HEK293 (cell line): Measurements from ENCODE around the gene AQR.
"Not testable (repeated sequence)": the region's sequence is repeated elsewhere in the genome, so short reads cannot be mapped to it uniquely, and the experiment has no call there.

Experiments used
- CTCF ChIA-PET: fragments of 350-600 bp; formaldehyde crosslinking; extraction: SDS; loops from one replicate; lab custom pipeline; 2021; ENCODE audit warnings: antibody characterized with exemption; lab: Yijun Ruan, JAX
- POLR2A ChIA-PET: fragments of 300-600 bp; formaldehyde crosslinking; extraction: SDS; loops from one replicate; lab custom pipeline; 2020; ENCODE audit warnings: antibody characterized with exemption, inconsistent platforms; lab: Yijun Ruan, JAX
- H3K27ac ChIP-seq: fragments of 200-500 bp; sonication (Bioruptor generic); 2 replicates; pipeline ENCODE4 v1.5.1; 2014; ENCODE audit warnings: low read depth, low read length, control low read depth, inconsistent platforms; ENCODE audit errors: extremely low read depth
- H3K36me3 ChIP-seq, 2 experiments: fragments of 200-500 bp in 1 of 2; sonication (Bioruptor generic) in 1 of 2; 1 replicate in 1 of 2; 2 replicates in 1 of 2; pipeline ENCODE4 v1.5.1; 2014 to 2017; ENCODE audit warnings: inconsistent platforms in 2 of 2, low read length in 2 of 2; ENCODE audit not compliant: control insufficient read depth in 2 of 2, insufficient read depth in 1 of 2
- H3K4me1 ChIP-seq: fragments of 200-500 bp; sonication (Bioruptor generic); 2 replicates; pipeline ENCODE4 v1.5.1; 2014; ENCODE audit warnings: mild to moderate bottlenecking, low read length, inconsistent platforms; ENCODE audit not compliant: control insufficient read depth, insufficient read depth
- H3K4me3 ChIP-seq: 2 replicates; pipeline ENCODE4 v1.5.1; 2011; ENCODE audit warnings: low read depth, mild to moderate bottlenecking, control low read depth, low read length, moderate library complexity
- H3K9me3 ChIP-seq: fragments of 200-500 bp; sonication (Bioruptor generic); 2 replicates; pipeline ENCODE4 v1.5.1; 2014; ENCODE audit warnings: low read depth, low read length, inconsistent platforms; ENCODE audit not compliant: control insufficient read depth, insufficient read depth
- AEBP2 ChIP-seq: fragments of 450-650 bp; formaldehyde crosslinking; IDR thresholded peaks from 2 replicates; pipeline ENCODE4 v1.5.1; 2016; ENCODE audit warnings: missing biosample characterization, missing genetic modification characterization, borderline replicate concordance
- BCL11B ChIP-seq: fragments of 450-650 bp; formaldehyde crosslinking; IDR thresholded peaks from 2 replicates; pipeline ENCODE4 v1.5.1; 2016; ENCODE audit warnings: low read depth, missing biosample characterization, missing genetic modification characterization
- PRDM2 ChIP-seq: fragments of 450-650 bp; formaldehyde crosslinking; IDR thresholded peaks from 2 replicates; pipeline ENCODE4 v1.5.1; 2016; ENCODE audit warnings: missing biosample characterization, missing genetic modification characterization, borderline replicate concordance
- ZBTB26 ChIP-seq: fragments of 450-650 bp; formaldehyde crosslinking; optimal IDR thresholded peaks from 2 replicates; pipeline ENCODE3; 2016; ENCODE audit warnings: missing biosample characterization, mild to moderate bottlenecking, missing genetic modification characterization
- ZNF202 ChIP-seq: fragments of 450-650 bp; formaldehyde crosslinking; IDR thresholded peaks from 2 replicates; pipeline ENCODE4 v1.5.1; 2016; ENCODE audit warnings: missing biosample characterization, missing genetic modification characterization, borderline replicate concordance
- ZNF24 ChIP-seq: fragments of 450-650 bp; formaldehyde crosslinking; IDR thresholded peaks from 2 replicates; pipeline ENCODE4 v1.5.1; 2016; ENCODE audit warnings: missing biosample characterization, missing genetic modification characterization
- ZNF433 ChIP-seq: fragments of 450-650 bp; formaldehyde crosslinking; IDR thresholded peaks from 2 replicates; pipeline ENCODE4 v1.5.1; 2016; ENCODE audit warnings: missing biosample characterization, missing genetic modification characterization, low read depth
- ZNF548 ChIP-seq: fragments of 450-650 bp; formaldehyde crosslinking; IDR thresholded peaks from 2 replicates; pipeline ENCODE4 v1.5.1; 2016; ENCODE audit warnings: missing biosample characterization, missing genetic modification characterization
- ZNF645 ChIP-seq: fragments of 450-650 bp; formaldehyde crosslinking; IDR thresholded peaks from 2 replicates; pipeline ENCODE4; 2016; ENCODE audit warnings: missing biosample characterization, missing genetic modification characterization
- ZNF660 ChIP-seq: fragments of 450-650 bp; IDR thresholded peaks from 2 replicates; pipeline ENCODE4 v1.5.1; 2018; ENCODE audit warnings: missing biosample characterization, mild to moderate bottlenecking, missing genetic modification characterization
- ZNF707 ChIP-seq: fragments of 450-650 bp; formaldehyde crosslinking; IDR thresholded peaks from 2 replicates; pipeline ENCODE4 v1.5.1; 2016; ENCODE audit warnings: missing biosample characterization, missing genetic modification characterization
- ZNF776 ChIP-seq: fragments of 450-650 bp; formaldehyde crosslinking; IDR thresholded peaks from 2 replicates; pipeline ENCODE4 v1.5.0; 2017; ENCODE audit warnings: missing biosample characterization, missing genetic modification characterization, borderline replicate concordance

Gene AQR

GRCh38 chr15:34815836-34816235 is 153.7 kb downstream of the AQR start (continued):
- TF ChIP-seq AEBP2 (tag by site-specific recombination): no peak
- TF ChIP-seq BCL11B (tag by site-specific recombination): no peak
- no peak for TF ChIP-seq ZNF776
- TF ChIP-seq, all 188 proteins: peak for 0

GRCh38 chr15:34813446-34814190 is 155.9 kb downstream of the AQR start:
- Histone ChIP-seq H3K36me3 (no peaks in the 10 kb centered on the region), H3K9me3 (no peaks in the 10 kb centered on the region), H3K27ac (no peak overlapping the region), H3K4me1 (no peaks in the 10 kb centered on the region), H3K4me3 (no peak overlapping the region)
- TF ChIP-seq PRDM2 (tag by site-specific recombination) (no peak), ZNF645 (tag by site-specific recombination) (no peak), ZNF433 (tag by site-specific recombination) (no peak), ZNF202 (tag by site-specific recombination) (no peak), ZNF707 (no peak), ZNF24 (tag by site-specific recombination) (no peak), ZNF548 (tag by site-specific recombination) (no peak), ZBTB26 (tag by site-specific recombination) (no peak), ZNF660 (tag by site-specific recombination) (no peak)
- CTCF ChIA-PET: no interaction called here
- POLR2A ChIA-PET: no interaction called here

GRCh38 chr15:34812868-34813365 is 156.6 kb downstream of the AQR start:
- H3K27ac ChIP-seq: not testable (repeated sequence)

More at GRCh38 chr15:34812868-34813365, 156.6 kb downstream of the AQR start:
- CTCF ChIA-PET, H3K9me3 ChIP-seq, H3K36me3 ChIP-seq, H3K4me1 ChIP-seq, POLR2A ChIA-PET, H3K4me3 ChIP-seq: not testable (repeated sequence)
